ENCODE measurements around the gene USH2A.

The USH2A gene

DNA sequence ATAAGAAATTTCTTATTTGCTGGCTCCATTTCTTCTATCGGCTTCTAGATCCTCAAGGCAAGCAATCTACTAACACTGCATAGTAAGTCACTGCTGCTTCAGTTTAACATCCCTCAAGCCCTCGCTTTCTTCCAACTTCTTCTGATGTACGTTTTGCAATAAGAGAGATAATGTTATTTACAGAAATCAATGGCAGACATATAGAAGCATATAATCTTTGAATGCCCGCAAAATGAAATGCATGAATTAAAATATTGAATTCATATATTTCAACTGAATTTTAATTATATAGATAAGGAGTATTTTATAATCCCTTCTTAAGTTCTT, 712.4 kb downstream of the USH2A start:
- DNase-seq (ENCODE audit: low read depth): no peak

DNA sequence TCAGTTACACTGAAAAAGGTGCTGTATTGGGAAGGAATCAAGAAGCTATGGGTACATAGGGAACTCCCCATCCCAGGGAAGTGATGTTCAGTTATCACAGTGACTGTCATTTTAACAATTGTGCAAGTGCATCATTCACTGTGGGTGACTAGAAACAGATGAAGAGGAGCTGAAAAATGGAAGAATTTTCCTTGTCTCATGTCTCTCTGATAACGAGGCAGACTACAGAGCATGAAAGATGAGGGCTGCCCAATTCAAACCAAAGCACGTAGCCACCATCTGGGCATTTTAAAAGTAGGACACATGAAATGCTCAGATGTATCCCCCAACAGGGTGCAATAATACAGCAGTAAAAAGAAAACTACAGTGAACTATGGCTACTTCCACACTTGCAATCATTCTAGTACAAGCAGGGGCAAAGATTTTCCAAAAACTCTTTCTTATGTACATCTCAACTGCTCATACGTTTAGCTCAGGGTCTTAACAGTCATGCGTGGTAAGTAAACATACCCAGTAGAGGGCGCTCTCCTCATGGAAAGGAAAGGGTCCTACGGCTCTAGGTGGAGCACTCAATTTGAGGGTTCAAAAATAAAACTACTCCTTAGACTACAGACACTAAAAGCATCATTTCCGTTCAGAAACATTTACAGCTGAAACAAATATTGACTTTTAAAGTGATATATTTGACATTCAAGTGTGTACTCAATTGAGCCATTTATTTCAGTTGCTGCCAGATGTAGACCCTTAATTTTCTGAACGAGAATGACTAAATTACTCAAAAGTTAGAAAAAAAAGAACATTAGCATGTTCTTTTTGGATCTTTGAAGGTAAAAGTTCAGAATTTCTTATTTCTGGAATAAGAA, 713.0 kb downstream of the USH2A start:
- no peak for DNase-seq (ENCODE audit: low read depth)

DNA sequence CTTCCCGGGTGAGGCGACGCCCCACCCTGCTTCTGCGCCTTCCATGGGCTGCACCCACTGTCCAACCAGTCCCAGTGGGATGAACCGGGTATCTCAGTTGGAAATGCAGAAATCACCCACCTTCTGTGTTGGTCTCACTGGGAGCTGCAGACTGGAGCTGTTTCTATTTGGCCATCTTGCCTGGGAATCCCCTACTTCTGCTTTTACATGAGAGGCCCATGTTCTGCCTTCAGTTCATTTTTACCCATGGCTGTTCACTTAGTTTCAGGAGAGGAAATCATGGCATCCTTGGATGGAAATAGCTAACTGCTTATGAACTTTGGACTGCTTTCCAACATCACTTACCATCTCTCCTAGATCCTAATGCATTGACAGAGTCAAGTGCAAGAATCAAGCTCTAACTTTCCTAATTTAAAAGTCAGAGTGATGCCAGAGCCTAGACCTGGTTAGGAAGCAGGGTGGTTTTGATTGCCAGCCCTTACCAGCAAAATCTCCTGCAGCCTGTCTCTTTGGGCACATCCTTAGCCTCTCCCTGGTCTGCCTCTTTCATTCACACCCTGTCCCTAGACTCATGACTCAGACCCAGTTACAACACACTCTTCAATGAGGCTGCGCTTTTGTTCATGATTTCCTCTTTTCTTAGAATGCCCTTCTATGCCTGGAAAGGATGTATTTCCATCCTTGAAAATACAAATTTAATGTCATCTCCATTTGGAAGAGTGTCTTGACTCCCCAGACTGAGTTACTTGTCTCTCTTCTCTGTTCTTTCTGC, 719.0 kb downstream of the USH2A start:
- DNase-seq (ENCODE audit: low read depth): no peak

DNA sequence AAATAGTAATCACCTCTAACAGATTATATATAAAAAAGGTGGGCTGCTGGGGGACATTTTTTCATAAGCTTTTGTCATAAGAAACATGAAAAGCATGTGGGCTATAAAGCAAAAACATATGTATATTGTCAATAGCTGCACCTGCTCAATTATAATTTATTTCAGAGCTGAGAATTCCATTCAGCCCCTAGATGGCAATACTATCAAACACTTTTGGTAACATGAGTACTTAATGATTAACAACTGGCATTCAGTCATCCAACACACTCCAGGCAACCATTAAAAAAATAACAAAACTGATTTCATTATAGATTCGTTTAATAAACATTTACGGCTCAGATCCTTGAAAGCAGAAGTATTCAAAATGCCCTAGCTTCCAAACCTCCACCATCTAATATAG, 741.0 kb downstream of the USH2A start:
- DNase-seq (ENCODE audit: low read depth): no peak

DNA sequence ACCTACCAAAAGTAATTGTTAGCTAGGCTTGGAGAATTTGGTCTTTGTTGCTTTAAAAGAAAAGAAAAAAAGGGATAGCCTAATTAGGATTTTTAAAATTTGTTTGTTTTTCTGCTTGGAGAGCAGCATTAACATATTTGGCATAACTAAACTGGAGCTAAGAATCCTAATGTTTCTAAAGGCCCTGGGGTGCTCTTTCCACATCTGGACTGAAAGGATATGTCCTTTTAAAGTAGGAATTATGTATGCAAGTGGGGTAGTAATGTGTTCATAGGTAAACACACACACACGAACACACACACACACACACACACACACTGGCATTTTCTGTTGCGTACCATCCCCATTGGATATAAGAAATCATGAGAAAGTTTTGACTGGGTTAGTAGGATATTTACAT, 742.2 kb downstream of the USH2A start:
- no peak for DNase-seq (ENCODE audit: low read depth)

DNA sequence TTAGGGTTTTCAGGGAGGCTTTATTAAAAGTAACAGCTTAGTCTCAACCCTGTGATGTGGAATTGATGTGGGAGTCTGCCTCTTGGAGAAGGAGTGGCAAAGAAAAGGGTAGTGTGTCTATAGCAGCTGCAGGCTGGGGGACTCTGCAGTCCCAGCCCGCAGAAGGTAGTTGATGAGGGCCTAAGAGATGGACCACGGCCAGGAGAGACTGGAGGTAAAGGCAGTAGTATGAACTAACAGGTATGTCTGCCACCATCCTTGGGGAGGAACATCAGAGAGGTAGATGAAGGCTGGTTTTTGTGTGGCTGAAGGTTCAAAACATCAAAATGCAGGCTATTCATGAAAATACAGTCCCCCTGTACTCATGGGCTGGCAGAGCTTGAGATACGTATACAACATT, 744.0 kb downstream of the USH2A start:
- no peak for DNase-seq (ENCODE audit: low read depth)

DNA sequence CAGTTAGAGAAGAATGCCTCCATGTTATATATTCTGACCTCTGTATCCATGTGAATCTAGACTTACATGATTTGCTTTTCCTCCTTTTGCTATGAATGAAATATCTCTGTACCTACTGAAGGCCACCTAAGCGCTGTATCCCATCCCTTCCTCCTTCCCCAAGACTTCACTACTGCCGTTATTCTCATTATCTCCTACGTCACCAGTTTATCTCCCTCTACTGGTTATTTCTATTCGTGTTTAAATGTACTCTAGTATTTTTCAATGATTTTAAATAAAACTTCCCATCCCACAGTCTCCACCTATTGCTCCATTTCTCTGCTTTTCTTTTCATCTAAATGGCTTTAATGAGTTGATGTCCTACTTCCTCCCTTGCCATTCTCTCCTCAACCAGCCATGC, 746.1 kb downstream of the USH2A start:
- DNase-seq (ENCODE audit: low read depth): no peak

DNA sequence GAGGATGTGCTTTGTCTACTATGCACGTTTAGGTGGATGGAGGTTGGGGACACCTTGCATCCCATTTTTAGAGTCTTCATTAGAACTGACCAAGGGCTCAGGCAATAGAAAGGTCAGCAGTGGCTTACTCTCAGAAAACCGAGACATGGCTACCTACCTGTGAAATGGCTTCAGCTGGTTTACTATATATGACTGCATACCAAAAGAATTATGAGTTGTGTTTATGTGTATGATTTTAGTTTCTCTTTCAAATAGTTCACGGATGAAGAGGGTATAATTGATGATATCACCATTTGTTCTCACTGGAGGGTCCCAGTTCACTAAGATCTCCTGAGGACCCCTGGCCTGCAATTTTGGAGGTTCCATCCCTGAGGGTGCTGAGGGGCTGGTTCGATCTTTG, 749.3 kb downstream of the USH2A start:
- DNase-seq (ENCODE audit: low read depth): no peak

DNA sequence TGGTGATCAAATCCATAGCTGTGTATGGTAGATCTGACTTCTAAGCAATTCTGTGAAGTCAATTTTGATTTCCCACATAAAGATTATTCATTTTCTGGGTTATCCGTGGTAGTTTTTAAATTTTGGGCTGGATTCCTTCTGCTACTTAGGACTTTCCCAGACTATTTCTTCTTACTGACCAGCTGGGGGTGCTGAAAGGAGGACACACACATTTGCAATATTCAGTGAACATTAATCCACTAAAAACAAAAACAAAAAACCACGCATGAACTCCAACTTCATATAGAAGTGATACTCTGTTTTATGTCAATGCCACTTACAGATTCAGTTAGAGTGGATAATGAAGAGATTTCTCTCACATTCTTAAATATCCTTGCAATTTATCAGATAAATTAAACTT, 750.8 kb downstream of the USH2A start:
- no peak for DNase-seq (ENCODE audit: low read depth)

DNA sequence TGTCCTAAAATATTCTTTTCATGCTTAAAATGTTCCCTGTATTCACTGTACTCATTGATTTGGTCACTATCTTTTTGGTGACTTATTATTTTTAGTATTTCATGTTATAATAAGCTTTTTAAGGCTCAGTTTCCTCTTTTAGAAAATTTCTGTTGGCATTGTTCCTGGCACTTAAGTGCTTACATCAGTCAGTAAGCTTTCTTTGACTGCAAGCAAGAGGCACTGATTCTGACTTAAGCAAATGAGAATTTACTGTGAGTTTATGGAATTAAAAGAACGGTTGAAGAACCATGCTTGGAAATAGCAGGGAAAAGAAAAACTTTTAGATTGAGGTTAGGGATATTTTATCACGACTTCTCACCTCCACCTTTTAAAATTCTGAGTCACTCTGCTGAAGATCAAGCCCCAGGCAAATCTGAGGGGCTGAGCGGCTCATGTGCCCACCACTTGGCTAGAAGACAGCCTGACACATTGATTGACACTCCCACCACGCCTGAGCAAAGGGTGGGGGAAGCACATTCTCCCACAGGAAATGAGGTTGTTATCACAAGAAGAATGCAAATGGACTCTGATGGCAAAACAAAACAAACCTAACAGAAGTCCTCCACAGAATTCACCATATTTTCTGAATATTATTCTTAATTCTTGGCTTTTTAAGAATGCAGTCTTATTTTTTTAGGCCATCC, 753.3 kb downstream of the USH2A start:
- DNase-seq (ENCODE audit: low read depth): no peak

DNA sequence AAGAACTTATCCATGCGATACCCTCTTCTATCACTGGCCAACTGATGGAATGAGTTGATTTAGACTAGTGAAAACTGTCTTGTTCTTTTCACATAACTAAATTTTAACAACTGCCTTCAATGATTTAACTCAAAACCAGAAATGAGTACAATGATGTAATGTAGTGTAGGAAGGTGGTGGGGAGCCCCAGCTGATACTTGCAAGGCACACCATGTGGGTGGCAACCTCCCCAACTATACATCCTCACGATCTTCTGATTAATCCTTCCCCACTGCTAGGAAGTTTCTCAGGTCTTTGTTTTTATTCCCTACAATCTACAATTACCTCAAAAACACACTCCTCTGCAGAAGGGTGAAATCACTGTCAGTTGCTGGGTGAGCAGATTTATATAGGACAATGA, 755.5 kb downstream of the USH2A start:
- no peak for DNase-seq (ENCODE audit: low read depth)

DNA sequence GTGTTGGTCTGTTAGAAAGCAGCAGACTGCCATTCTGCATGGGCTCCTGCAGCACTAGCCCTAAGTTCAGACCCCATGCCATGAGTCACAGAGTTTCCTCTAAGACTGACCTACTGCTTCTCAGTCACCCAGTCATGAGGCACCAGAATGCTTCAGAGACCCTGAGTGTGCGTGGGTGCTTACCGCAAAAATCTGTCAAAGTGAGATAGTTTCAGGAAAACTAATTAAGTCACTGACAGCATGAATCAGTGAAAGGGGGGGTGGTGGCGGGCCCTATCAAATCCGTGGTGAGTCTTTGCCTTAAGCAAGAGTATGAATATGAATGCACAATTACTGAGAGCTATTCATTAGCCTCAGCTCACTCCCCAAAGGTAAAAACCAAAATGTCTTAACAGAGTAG, 758.0 kb downstream of the USH2A start:
- peak; percentile 22 for DNase-seq (ENCODE audit: low read depth)

DNA sequence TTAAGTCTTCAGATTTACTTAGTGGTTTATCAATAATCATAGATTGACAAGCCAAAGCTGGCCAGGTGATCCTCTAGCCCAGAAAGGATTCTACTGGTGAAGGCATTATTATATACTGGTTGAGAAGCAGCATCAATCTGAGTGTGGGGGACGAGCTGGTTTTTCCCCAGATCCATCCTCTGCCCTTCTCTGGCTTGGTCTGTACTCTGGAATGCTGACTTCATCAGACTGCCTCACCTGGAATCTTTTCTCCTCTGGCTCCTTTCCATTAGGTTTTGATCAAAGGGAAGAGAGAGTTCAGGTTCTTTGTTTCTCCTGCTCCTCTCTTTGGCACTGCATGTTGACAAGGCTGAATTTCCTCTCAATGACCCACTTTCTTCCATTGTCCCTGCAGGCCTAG, 762.2 kb downstream of the USH2A start:
- no peak for DNase-seq (ENCODE audit: low read depth)

DNA sequence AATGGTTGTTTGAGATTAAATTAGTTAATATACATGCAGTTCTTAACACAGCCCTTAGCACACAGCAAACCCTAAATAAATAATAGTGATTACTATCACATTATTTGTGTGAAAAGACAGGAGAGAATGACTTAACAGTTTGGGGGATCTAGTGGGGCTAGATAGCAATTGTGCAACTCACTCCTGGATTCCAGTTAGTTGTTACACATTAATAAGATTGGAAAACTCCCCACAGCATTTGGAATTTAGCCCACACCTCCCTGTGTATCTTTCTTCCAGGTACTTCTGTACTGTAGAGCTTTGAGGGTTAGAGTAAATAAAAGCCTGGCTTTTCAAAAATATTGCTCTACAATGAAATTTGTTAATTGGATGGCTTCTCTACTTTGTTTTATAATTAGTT, 763.0 kb downstream of the USH2A start:
- DNase-seq (ENCODE audit: low read depth): no peak

DNA sequence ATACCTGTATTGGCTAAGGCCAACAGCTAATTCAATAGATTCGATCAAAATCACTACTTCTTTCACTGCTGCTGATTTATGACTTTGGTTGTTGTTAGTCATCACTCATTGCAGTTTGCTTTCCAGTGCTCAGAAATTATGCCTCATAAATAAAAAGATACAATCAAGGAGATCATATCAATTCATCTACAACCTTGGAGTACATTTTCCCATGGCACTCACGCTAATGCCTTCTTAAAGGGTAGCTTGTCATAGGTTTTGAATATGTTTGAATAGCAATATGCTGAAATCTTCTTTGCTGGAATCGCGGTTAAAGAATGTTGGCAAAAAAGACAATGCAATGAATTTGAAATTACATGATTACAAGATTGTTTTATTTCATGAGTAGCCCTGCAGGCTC, 766.2 kb downstream of the USH2A start:
- DNase-seq (ENCODE audit: low read depth): no peak

DNA sequence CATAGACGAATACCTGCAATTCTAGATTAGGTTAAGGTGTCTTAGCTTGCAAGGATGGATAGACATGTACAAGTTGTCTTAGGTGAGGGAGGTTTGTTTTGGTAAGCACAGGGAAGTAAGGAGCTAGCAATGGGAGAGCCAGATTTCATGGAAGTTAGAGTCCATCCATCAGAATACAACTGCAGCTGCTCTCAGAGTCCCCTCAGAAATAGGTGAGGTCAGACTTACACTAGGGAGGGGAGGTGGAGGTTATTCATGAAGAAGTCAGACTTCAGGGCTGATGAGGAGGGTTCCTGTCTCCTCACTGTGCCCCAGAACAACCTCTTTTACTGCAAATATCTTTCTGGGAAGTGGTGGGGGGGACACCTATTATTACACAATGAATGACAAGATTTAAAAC, 770.9 kb downstream of the USH2A start:
- no peak for DNase-seq (ENCODE audit: low read depth)

DNA sequence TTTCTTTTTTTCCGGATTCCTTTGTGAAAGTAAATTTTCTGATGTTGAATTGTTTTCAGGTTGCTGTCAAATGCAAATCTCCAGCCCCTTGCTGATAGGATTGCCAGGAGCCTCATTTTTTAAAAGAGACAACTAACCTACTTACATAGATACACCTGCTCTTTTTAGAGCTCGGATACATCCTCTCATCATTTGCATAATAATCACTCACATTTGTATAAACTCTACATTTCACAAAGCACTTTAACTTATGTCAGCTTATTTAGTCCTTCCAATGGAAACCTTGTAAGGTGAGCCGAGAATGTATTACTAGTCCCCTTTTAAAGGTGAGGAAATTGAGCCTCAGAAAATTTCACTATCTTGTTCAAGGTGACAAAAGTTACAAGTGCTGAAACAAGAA, 771.4 kb downstream of the USH2A start:
- DNase-seq (ENCODE audit: low read depth): no peak

DNA sequence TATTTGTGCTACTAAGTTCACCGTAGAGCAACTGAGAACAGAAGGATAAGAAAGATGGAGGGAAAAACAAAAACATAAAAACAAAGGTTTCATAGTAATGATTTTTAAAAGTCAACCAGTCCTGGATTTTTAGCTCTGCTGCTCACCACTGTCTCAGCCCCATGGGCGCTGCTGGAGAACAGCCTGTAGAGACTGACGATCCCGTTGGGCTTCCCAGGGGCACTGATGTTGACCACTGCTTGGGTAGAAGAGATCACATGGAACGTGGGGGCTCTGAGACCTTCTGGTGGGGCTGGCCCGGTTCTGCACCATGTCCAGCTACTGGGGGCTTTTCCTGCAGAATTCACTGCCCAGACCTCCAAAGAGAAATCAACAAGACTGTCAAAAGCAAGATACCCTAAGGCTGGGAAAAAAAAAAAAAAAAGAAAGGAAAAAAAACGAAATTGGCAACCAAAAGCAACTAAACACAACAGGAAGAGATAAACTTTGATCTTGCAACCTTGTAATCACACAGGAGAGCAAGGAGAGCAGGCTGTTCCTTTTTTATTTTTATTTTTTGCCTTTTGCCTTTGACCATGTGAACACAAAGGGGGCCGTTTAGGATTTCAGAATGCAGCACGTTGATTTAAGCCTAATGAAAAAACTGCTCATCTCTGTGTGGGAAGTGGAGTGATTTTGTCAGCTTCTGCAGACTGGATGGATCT, 772.6 kb downstream of the USH2A start:
- no peak for DNase-seq (ENCODE audit: low read depth)

DNA sequence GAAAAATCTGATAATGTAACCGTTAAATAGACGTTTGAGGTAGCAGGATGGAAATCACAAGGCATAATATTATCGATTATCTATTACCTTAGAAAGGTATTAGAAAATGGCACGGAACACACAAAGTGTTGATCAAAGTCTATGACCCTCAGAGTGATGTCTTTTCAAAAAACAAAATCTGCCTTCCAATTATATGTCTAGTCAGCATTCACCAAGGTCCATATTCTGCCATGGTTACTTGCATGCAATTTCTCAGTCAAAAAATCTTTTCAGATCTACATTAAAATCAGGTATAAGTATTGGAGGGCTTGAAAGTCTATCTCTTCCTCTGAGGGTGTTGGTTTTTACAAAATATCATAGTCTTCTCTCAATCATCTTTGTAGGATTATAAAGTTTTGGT, 774.3 kb downstream of the USH2A start:
- DNase-seq (ENCODE audit: low read depth): no peak

DNA sequence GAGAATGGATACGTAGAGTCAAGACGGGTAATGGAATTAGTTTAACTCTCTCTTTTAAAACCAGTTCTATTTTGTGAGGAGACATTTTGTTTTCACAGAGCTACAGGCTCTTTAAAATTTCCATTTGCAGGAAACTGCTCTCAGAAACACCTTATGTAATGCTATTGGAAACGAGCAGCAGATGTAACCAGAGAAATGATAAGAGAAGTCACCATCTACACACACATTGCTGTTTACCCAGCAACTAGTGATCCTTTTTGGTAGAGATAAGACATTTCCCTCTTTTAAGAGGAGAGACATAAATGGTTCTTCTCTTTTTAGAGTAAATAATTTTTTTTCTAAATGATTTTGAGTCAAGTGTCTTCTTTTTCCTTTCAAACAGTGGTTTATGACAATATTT, 775.5 kb downstream of the USH2A start:
- no peak for DNase-seq (ENCODE audit: low read depth)

DNA sequence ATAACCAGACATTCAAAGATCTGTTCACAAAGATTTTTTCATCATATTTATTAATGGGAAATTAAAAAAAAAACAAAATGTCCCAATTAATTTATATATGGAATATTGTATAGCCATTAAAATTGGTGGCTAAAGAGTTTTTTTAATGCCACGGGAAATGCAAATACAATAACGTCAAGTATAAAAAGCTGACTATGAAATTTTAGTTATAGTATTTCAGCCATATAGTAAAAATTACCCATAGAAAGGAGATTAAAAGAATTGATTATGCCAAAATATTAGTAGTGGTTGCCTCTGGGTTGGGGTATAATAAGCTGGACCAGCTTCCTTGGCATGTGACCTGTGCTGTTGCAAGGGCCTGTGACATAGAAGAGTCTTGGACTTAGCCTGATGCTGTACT, 777.4 kb downstream of the USH2A start:
- no peak for DNase-seq (ENCODE audit: low read depth)

DNA sequence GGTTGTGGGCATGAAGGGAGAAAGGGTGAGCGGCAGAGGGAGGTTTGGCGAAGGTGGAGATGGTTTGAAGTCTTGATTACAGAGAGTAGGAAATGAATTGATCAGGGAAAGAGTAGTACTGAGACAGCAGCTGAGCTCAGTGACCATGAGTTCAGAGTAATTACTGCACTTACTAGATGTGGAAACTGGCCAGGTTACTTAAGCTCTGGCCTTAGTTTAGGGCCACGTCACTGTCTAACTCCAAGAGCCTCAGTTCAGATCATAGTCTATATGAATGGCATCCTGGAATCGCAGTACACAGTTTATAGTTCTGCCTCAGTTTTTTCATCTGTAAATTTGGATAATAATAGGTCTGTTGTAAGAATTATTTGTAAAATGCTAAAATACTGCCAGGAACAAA, 778.1 kb downstream of the USH2A start:
- no peak for DNase-seq (ENCODE audit: low read depth)
